T-helper 1 cell treated with Interleukin-12 subunit alpha and Interleukin-12 subunit beta and Interleukin-4 antibody, amounts not matched to agents 30 μg/mL and 1 μg/mL, for 36 hours (primary cell): ENCODE data around the gene C9orf78.

ENCODE experiments used
- H3K27ac Mint-ChIP-seq: one replicate; pipeline ENCODE4 v1.8.0; 2021; ENCODE audit warnings: mild to moderate bottlenecking, mixed read lengths
- H3K27me3 Mint-ChIP-seq: one replicate; pipeline ENCODE4 v1.8.0; 2021; ENCODE audit warnings: low read depth, mixed read lengths
- H3K36me3 Mint-ChIP-seq: one replicate; pipeline ENCODE4 v1.8.0; 2021; ENCODE audit warnings: low read depth, mixed read lengths
- H3K4me1 Mint-ChIP-seq: one replicate; pipeline ENCODE4 v1.8.0; 2021; ENCODE audit warnings: low read depth, mixed read lengths
- H3K4me3 Mint-ChIP-seq: one replicate; pipeline ENCODE4 v1.8.0; 2021; ENCODE audit warnings: mild to moderate bottlenecking, moderate library complexity, mixed read lengths
- H3K9me3 Mint-ChIP-seq: one replicate; pipeline ENCODE4 v1.8.0; 2021; ENCODE audit warnings: mixed read lengths

C9orf78 gene

DNA sequence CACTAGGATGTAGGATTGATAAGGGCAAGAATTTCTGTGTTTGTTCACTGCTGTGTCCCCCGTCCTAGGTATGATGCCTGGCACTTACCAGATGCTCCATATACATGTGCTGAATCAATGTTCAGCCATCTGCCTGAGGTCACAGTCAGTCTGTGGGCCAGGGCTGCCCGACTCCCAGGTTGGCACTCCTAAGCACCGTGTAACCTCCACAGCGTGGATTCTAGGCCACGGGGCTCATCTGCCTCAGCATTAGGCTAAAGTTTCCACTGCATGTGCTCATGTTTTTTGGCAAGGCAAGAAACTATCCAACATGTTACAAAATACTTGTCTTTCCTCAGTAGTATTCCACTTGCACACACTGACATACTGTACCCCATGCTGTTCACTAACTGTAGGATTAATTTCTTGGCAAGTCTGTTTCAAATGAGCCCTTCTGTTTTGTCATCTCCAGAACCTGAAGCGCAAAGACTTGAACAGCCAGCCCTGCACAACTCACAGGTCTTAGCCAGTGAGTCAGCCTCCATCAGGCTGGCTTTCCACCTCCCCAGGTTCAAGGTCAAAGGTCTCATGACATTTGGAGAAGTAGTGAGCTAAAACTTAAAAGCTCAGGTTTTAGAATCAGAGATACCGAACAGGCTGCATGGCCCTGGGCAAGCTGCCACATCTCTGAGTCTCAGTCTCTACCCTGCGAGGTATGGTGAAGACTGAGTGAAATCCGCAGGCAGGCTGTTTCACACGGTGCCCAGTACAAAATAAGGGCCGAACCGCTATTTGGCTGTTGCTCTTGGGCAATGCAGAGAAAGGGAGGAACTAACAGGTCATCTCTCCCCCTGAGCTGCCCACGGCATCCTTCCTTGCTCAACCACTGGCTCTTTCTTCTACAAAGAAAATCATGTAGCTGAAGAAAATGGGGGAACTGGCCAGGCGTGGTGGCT lies 18.3 kb downstream of the C9orf78 start:
- Mint-ChIP-seq H3K9me3 (no peaks in the 10 kb centered on the region), H3K27me3 (no peaks in the 10 kb centered on the region), H3K4me3 (no peak overlapping the region), H3K36me3 (peaks cover 40% of the 10 kb centered on the region), H3K4me1 (peaks cover 9% of the 10 kb centered on the region), H3K27ac (no peak overlapping the region)

DNA sequence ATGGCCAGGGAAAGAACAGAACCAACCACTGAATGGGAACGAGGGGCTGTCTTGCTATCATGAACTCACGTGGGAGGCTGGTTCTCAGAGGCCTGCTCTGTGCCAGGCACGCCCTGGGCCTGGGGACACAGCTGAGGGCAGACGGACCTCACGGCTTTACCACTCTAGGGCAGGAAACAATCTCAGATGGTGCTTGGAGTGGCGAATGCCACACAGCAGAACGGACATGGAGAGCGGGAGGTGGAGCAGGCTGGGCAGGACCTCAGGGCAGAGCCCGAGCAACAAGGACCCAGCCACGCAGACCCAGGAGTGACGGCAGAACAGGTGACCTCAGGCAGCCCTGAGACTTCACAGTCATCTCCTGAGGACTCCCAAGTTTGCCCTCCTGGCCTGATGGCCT lies 19.8 kb downstream of the C9orf78 start:
- peaks cover 46% of the 10 kb centered on the region for H3K36me3 Mint-ChIP-seq
- H3K27me3 Mint-ChIP-seq = no peaks in the 10 kb centered on the region
- H3K27ac Mint-ChIP-seq = no peak overlapping the region
- peaks cover 9% of the 10 kb centered on the region for H3K4me1 Mint-ChIP-seq
- H3K9me3 Mint-ChIP-seq = no peaks in the 10 kb centered on the region
- H3K4me3 Mint-ChIP-seq = no peak overlapping the region

DNA sequence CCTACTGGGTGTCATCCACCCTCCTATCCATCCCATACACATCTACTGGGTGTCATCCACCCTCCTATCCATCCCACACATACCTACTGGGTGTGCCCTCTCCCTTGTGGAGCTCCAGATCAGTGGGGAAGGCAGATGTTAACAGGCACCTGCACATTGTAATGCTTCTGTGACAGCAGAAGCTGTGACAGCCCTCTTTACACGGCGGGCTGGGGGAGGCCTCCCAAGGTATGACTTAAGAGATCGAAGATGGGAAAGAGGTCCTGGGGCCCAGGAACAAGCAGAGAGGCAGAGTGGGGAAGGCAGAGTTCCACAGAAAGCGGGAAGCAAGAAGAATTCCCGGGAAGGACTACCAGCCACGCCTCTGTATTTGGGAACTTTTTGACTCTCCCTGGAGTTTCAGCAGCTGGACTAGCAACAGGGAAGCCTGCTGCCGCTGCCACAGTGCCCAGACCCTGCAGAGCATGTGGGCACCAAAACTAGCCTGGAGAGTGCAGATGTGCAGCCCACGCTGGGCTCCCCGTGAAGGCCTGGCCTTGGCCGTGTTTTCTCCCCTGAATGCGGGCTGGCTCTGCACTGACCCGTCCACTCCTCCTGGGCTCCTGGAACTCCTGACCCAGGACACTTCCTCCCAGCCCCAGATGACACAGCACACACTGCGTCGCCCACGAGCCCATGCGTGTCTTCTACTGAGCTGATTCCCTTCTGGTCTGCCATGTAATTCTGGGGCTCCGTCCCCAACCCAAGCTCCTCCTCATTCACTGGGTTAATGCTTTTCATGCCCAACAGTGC lies 20.4 kb downstream of the C9orf78 start:
- Mint-ChIP-seq H3K27ac (no peak overlapping the region), H3K9me3 (no peaks in the 10 kb centered on the region), H3K4me1 (peaks cover 9% of the 10 kb centered on the region), H3K4me3 (no peak overlapping the region), H3K36me3 (peaks cover 46% of the 10 kb centered on the region), H3K27me3 (no peaks in the 10 kb centered on the region)

DNA sequence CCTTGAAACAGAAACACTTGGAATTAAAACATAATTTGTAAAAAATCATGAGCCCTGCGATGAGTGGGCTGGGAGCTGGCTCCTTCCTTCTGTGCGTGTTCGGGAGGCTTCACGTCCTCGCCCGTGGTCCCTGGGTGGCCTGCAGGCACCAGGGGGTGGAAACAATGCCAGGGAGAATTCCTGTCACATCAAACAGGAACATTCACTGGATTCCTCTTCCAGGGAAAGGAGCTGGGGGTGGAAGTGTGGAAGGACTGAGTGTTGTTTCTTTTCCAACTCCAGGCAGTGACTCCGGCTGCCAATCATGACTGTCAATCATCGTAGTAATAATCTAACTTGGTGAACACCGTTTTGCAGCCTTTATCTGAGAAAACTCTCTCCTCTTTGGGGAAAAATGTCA lies 21.4 kb downstream of the C9orf78 start:
- H3K27ac Mint-ChIP-seq = no peak overlapping the region
- no peaks in the 10 kb centered on the region for H3K9me3 Mint-ChIP-seq
- no peak overlapping the region for H3K4me3 Mint-ChIP-seq
- peaks cover 6% of the 10 kb centered on the region for H3K4me1 Mint-ChIP-seq
- H3K36me3 Mint-ChIP-seq = peaks cover 47% of the 10 kb centered on the region
- no peaks in the 10 kb centered on the region for H3K27me3 Mint-ChIP-seq

DNA sequence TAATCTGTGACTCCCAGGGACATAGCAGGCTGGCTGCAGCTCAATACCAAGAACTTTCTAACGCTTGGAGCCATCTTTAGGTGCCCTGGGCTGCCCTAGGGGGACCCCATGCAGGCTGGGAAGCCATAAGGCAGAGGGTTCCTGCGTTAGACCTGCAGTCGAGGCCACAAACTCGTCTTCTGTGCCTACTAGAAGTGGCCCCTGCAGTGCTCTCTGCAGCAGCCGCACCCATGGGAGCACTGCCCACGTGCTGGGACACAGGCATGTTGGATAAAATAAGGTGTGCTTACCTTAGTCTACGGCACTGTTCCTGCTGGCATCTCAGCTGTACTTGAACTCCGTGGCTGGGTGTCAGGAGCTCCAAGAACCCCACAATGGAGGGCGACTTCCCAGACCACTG lies 22.7 kb downstream of the C9orf78 start:
- no peak overlapping the region for H3K4me3 Mint-ChIP-seq
- H3K27me3 Mint-ChIP-seq = no peaks in the 10 kb centered on the region
- H3K9me3 Mint-ChIP-seq = no peaks in the 10 kb centered on the region
- peaks cover 3% of the 10 kb centered on the region for H3K4me1 Mint-ChIP-seq
- H3K36me3 Mint-ChIP-seq = peaks cover 46% of the 10 kb centered on the region
- no peak overlapping the region for H3K27ac Mint-ChIP-seq

DNA sequence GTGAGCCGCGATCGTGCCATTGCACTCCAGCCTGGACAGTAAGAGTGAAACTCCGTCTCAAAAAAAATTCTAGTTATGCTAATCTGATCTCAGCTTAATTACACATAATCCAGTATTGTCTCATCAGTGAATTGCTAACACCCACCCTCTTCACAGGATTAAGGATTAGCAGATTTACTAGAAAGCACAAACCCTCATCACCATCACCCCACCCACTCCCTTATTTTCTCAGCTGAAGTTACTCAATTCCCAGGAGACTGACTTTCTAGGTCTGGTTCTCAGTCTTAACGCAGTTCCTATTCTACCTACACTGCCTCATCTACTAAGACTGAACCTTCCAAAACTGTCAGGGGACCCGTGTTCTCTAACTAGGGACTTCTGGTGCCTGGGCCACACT lies 23.1 kb downstream of the C9orf78 start:
- Mint-ChIP-seq H3K4me3 (no peak overlapping the region), H3K27ac (no peak overlapping the region), H3K9me3 (no peaks in the 10 kb centered on the region), H3K4me1 (peaks cover 4% of the 10 kb centered on the region), H3K36me3 (peaks cover 50% of the 10 kb centered on the region), H3K27me3 (no peaks in the 10 kb centered on the region)

DNA sequence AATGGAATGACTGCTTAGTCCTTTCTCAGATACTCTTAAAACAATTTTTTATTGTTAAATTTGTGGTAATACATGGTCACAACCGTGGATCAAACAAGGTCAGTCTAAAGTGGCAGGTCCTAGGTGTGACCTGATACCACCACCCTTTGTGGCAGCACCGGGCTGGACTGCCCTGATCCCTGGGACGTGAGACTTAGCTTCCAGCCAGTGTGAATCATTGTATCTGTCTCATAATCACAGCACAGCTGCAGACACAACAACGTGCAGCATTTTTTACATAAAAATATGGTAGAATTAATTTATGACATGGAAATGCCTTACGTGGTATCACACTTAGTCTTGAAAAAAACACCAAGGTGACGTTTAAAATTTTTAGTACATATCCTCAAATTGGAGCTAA lies 24.3 kb downstream of the C9orf78 start:
- no peaks in the 10 kb centered on the region for H3K27me3 Mint-ChIP-seq
- H3K27ac Mint-ChIP-seq = no peak overlapping the region
- H3K4me1 Mint-ChIP-seq = peaks cover 13% of the 10 kb centered on the region
- H3K36me3 Mint-ChIP-seq = peaks cover 48% of the 10 kb centered on the region
- no peak overlapping the region for H3K4me3 Mint-ChIP-seq
- H3K9me3 Mint-ChIP-seq = no peaks in the 10 kb centered on the region

DNA sequence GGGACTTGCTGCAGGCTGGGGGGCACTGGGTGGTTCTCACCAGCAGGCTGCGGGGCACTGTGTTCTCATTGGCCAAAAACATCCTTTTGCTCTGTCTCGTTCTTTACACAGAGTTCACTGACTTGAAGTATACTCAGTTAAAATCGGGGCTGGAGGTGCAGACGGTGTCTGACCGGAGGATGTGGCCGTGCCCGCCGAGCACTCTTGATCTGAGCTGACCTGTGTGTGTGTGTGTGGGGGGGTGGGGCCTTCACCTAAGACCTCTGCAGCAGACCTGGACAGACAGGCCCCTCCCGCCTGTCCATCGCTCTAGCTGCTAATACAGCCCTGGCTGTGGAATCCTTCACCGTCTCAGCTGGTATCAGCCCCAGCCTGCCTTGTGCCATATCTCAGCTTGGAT lies 25.0 kb downstream of the C9orf78 start:
- peaks cover 16% of the 10 kb centered on the region for H3K4me1 Mint-ChIP-seq
- no peak overlapping the region for H3K27ac Mint-ChIP-seq
- H3K27me3 Mint-ChIP-seq = no peaks in the 10 kb centered on the region
- H3K9me3 Mint-ChIP-seq = no peaks in the 10 kb centered on the region
- peaks cover 46% of the 10 kb centered on the region for H3K36me3 Mint-ChIP-seq
- H3K4me3 Mint-ChIP-seq = no peak overlapping the region

DNA sequence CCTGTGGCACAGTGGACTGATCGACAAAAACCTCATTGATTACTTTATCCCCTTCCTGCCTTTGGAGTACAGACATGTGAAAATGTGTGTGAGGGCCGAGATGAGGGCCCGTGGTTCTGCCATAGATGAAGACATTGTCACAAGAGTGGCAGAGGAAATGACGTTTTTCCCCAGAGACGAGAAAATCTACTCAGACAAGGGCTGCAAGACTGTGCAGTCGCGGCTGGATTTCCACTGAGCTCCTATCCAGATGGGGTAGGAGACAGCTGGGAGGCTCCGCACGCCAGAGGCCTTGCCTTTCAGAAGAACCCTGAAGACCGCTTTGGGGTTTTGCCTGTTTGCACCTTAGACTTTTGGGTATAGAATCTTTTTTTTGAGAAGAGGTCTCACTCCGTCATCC lies 25.7 kb downstream of the C9orf78 start:
- Mint-ChIP-seq H3K36me3 (peaks cover 43% of the 10 kb centered on the region), H3K27ac (peak overlapping the region; percentile 26), H3K4me3 (no peak overlapping the region), H3K27me3 (no peaks in the 10 kb centered on the region), H3K9me3 (no peaks in the 10 kb centered on the region), H3K4me1 (peaks cover 16% of the 10 kb centered on the region)

DNA sequence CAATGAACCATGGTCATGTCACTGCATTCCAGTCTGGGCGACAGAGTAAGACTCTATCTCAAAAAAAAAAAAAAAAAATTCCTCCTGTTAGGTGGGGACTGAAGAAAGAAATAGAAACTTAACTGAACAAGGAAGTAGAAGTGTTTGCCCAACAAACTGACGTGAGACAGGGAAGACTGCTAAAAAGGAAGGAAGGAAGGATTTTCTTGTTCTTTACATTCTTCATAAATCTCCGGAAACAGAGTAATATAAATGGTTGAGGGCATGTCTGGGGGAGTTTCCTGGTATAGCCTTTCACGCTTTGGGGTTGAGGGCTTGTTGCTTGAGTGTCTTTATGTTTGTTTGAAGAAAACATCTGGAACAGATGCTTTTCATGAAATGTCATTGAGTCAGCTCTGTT lies 29.0 kb downstream of the C9orf78 start:
- no peaks in the 10 kb centered on the region for H3K9me3 Mint-ChIP-seq
- no peak overlapping the region for H3K27ac Mint-ChIP-seq
- H3K4me1 Mint-ChIP-seq = peaks cover 22% of the 10 kb centered on the region
- H3K27me3 Mint-ChIP-seq = no peaks in the 10 kb centered on the region
- H3K4me3 Mint-ChIP-seq = peak overlapping the region; percentile 40
- H3K36me3 Mint-ChIP-seq = peaks cover 30% of the 10 kb centered on the region

DNA sequence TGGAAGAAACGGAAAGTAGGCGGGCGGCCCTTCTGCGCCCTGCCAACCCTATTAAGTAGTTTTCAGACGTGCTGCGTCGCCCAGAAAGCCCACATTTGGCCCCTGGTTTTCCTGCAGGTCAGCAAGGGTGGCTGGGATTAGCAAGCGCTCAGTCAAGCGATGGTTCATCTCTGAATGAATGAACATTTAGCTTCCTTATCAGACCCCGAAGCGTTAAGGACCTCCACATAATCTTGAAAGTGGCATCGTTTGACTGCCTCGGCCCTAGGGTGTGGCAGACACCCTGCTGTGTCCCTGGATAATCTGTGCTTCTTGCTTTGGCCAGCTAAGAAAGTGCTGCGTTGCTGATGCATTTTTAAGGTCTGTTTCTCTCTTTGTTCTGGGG lies 31.4 kb downstream of the C9orf78 start:
- H3K9me3 Mint-ChIP-seq = no peaks in the 10 kb centered on the region
- peak overlapping the region; percentile 89 for H3K4me3 Mint-ChIP-seq
- H3K27ac Mint-ChIP-seq = peak overlapping the region; percentile 67
- peaks cover 22% of the 10 kb centered on the region for H3K4me1 Mint-ChIP-seq
- peaks cover 18% of the 10 kb centered on the region for H3K36me3 Mint-ChIP-seq
- H3K27me3 Mint-ChIP-seq = no peaks in the 10 kb centered on the region

DNA sequence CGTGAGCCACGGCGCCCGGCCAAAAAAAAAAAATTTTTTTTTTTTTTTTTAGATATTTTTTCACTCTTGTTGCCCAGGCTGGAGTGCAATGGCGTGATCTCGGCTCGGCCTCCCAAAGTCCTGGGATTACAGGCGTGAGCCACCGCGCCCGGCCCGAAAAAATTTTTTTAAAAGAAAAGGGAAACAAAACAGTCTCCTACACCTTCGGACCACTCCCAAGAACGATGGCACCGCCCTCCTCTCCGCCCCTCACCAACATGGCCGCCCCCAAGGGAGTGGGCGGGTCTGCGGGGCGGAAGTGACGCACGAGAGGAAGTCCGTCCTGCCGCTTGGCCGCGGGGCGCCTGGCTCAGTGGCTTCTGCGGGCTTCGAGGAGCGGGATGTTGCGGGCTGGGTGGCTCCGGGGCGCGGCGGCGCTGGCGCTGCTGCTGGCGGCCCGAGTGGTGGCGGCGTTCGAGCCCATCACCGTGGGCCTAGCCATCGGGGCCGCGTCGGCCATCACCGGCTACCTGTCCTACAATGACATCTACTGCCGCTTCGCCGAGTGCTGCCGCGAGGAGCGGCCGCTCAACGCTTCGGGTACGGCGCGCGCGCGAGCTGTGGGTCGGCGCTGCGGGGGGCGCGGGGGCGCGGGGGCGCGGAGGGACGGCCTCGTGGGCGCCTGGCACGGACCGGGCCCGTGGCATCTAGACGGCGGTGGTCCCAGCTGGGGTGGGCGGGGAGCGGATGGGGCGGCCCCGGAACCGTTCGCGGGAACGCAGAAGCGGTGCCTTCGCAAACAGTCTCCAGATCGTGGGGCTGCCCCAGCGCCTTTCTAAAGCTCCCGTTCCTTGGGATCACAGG lies 32.0 kb downstream of the C9orf78 start, which contains the start of gene TOR1B:
TSS of gene TOR1B (plus strand) at position 352 of the 843 bp plus-strand sequence. CDS start at position 381, 29 bp downstream.
- Mint-ChIP-seq H3K36me3 (peaks cover 17% of the 10 kb centered on the region), H3K9me3 (no peaks in the 10 kb centered on the region), H3K27ac (peak within 1 kb of the TSS; percentile 92), H3K27me3 (no peaks in the 10 kb centered on the region), H3K4me3 (peak within 1 kb of the TSS; percentile 89), H3K4me1 (peaks cover 22% of the 10 kb centered on the region)

DNA sequence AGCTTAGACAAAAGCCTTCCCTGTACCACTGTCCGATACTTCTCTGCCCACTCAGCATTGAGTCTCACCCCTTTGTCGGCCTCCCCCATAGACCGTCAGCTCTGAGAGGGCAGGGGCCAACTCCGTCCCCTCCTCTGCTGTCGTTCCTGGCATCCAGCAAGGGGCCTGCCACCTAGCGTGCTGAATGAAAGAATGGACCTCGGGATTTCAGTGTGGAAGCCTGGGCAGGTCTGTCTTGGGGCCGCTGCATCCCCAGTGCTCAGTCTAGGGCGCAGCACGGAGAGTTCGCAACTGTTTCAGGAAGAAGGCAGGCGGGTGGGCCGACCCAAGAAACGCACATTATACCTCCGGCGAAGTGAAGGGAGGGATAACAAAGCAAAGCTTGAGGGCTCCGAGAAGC lies 33.6 kb downstream of the C9orf78 start:
- peak overlapping the region; percentile 49 for H3K4me3 Mint-ChIP-seq
- H3K27ac Mint-ChIP-seq = peak overlapping the region; percentile 23

DNA sequence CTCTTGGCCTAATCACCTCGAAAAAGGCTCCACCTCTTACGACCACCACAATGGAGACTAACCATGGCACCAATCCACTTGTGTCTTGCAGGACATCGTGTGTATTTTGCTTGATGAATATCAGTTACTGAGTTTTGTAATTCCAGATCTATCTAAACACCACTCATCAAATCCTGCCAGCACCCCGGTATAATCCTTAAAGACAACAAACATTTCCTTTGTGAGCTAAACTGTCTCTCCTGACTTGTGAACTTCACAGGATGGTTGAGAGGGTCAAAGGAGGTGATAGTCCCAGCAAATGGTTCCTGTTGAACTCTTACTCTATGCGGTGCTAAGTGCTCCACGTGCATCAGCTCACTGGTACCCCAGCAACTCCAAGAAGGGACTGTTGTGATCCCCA lies 36.1 kb downstream of the C9orf78 start:
- H3K9me3 Mint-ChIP-seq = no peaks in the 10 kb centered on the region
- no peaks in the 10 kb centered on the region for H3K36me3 Mint-ChIP-seq
- H3K4me1 Mint-ChIP-seq = peaks cover 5% of the 10 kb centered on the region
- H3K27ac Mint-ChIP-seq = no peak overlapping the region
- no peak overlapping the region for H3K4me3 Mint-ChIP-seq
- H3K27me3 Mint-ChIP-seq = no peaks in the 10 kb centered on the region

More for the DNA sequence above, 33.6 kb downstream of the C9orf78 start:
- Mint-ChIP-seq H3K27me3 (no peaks in the 10 kb centered on the region), H3K36me3 (peaks cover 10% of the 10 kb centered on the region), H3K9me3 (no peaks in the 10 kb centered on the region), H3K4me1 (peaks cover 18% of the 10 kb centered on the region)
